Large intestine (tissue), 3 donors: ENCODE measurements around the gene SEC11A. TPM values are rescaled to one million over a fixed set of nuclear protein-coding genes. Genes with fewer than 3 reads are reported as not detected.

Experiments used
- DNase-seq, 2 donors: peaks; one replicate each; pipeline versions ENCODE4 v3.0.0 to v3.0.0-alpha.2; 2013
- H3K27ac ChIP-seq: one replicate; pipeline ENCODE4 v1.5.1; 2013; ENCODE audit warnings: low read length
- H3K27me3 ChIP-seq: 2 replicates; pipeline ENCODE4 v1.6.1; 2013; ENCODE audit warnings: low read length; ENCODE audit not compliant: control insufficient read depth, insufficient read depth
- H3K36me3 ChIP-seq: 2 replicates; pipeline ENCODE4 v1.6.1; 2013; ENCODE audit warnings: low read length; ENCODE audit not compliant: control insufficient read depth, insufficient read depth
- H3K4me1 ChIP-seq: one replicate; pipeline ENCODE4 v1.6.1; 2013; ENCODE audit warnings: low read length; ENCODE audit not compliant: control insufficient read depth, insufficient read depth
- H3K4me3 ChIP-seq: one replicate; pipeline ENCODE4 v1.5.1; 2013; ENCODE audit warnings: low read length
- H3K9me3 ChIP-seq: one replicate; pipeline ENCODE4 v1.6.1; 2013; ENCODE audit warnings: mild to moderate bottlenecking, low read depth, low read length, moderate library complexity; ENCODE audit not compliant: control insufficient read depth
- WGBS: methylation state at CpG from one replicate; pipeline ENCODE4 v1.1.5; 2013; ENCODE audit warnings: low lambda C conversion rate; ENCODE audit not compliant: insufficient coverage; 5-methylcytosine and 5-hydroxymethylcytosine counted together
- polyA plus RNA-seq: library from polyadenylated mRNA; unstranded; fragments of 120-200 nt; gene quantifications from one replicate; pipeline ENCODE4 v1.2.1, GENCODE V29; 2013

SEC11A gene
- polyA plus RNA-seq, 1 donor: 156 TPM

DNA sequence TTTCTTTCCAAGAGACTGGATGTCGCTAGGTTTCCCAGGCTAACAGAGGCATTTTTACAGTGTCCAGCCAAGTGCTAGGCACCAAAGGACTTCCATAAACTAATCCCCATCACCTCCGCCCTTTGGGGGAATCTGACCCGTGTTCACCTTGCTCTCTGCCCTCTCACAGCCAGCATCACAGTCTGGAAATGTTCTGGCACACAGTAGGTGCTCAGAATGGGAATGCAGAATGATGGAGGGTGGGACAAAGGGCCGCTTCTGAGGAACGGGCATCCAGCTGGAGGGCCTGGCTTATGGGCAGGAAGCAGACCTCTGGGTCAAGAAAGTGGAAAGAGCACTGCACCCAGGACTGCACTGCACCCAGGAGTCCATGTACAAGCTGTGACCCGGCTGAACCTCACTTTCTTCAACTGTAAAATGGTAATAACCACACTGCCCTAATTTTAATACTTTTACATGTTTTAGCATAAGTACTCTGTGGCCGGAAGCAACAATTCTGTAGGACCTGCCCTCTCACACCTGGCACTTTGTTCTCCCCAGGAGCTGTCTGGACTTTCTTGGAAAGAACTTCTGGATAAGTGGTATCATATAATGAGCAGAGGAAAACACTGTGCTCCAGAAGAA is 57.0 kb downstream of the SEC11A start:
- WGBS: no CpG with 5 or more reads among the region's 7 CpGs
- no peaks in the 10 kb centered on the region for H3K36me3 ChIP-seq
- peaks cover 7% of the 10 kb centered on the region for H3K4me1 ChIP-seq
- no peak for DNase-seq
- no peak overlapping the region for H3K27ac ChIP-seq
- H3K9me3 ChIP-seq: no peaks in the 10 kb centered on the region
- peak overlapping the region; percentile 54 for H3K4me3 ChIP-seq
- no peaks in the 10 kb centered on the region for H3K27me3 ChIP-seq

DNA sequence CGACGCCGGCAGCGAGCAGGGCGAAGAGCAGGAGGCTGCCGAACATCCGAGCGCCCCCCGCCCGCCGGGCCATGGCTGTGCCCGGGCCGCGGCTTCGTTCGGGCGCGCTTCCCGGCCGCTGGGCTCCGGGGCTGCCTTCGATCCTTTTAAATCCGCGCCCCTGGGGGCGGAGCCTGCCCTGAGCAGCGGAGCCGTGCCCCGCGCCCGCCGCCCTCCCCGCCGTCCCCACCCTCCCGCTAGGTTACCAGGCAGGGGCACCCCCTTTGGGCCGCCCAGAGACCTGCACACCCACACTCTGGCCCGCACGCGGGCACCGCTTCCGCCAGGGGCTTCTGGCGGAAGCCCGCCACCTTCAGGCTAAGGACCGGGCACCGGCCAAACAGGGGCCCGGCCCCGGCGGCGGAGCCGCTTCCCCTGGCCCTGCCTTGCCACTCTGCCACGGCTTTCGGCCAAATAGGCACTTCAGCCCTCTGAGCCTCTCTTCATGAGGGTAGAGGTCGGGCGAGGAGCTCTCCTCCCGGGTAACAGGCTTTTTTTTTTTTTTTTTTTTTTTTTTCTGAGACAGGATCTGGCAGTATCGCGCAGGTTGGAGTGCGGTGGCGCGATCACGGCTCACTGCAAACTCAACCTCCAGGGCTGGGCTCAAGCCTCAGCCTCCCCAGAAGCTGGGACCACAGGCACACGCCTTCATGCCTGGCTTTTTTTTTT is 57.7 kb downstream of the SEC11A start, which contains the start of gene NMB:
NMB (minus strand) TSS at position 120 of the 708 bp plus-strand sequence; CDS start at position 73, 47 bp downstream.
- peak within 1 kb of the TSS; percentile 54 for H3K4me3 ChIP-seq
- peaks cover 7% of the 10 kb centered on the region for H3K4me1 ChIP-seq
- H3K27ac ChIP-seq: peak within 1 kb of the TSS; percentile 45
- H3K27me3 ChIP-seq: no peaks in the 10 kb centered on the region
- DNase-seq: peak; percentile 79 to 88
- H3K36me3 ChIP-seq: no peaks in the 10 kb centered on the region
- WGBS: no CpG with 5 or more reads among the region's 61 CpGs
- no peaks in the 10 kb centered on the region for H3K9me3 ChIP-seq

DNA sequence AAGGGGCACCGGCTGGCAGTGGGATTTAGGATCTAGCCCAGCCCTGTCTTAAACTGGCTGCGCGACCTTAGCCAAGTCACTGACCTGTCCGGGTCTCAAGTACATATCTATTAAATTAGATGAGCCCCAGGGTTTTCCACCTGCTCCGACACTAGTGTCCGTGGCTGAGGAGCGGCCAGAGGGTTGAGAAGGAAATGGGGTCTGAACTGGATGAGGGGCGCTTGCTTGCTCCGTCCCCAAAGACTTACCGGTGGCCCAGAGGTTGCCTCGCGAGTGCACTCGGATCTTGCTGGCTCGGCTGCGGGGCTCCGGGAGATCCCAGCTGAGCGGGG is 58.2 kb downstream of the SEC11A start:
- WGBS: no CpG with 5 or more reads among the region's 17 CpGs
- H3K36me3 ChIP-seq: no peaks in the 10 kb centered on the region
- H3K27me3 ChIP-seq: no peaks in the 10 kb centered on the region
- H3K9me3 ChIP-seq: no peaks in the 10 kb centered on the region
- H3K4me1 ChIP-seq: peaks cover 7% of the 10 kb centered on the region
- DNase-seq: no peak
- H3K4me3 ChIP-seq: peak overlapping the region; percentile 41
- H3K27ac ChIP-seq: no peak overlapping the region

DNA sequence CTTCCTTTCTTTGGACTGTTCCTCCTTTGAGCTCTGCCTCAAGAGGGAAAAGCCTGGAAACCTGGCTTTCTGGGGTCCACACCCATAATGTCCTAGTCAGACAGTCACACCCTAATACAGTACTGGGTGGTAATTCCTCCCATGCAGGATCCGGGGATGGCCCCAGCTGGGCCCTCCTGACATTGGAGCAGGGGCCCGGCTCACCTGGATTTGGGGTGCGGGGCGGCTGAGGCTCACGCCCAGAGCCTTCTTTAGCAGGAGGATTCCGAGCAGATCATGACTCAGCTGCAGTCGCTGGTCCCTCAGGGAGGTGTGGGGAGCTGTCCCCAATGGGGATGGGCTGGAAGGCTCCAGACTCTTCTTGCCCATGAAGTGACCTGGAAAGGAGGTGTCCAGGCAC is 59.0 kb downstream of the SEC11A start:
- DNase-seq: no peak
- H3K9me3 ChIP-seq: no peaks in the 10 kb centered on the region
- no peaks in the 10 kb centered on the region for H3K27me3 ChIP-seq
- peaks cover 7% of the 10 kb centered on the region for H3K4me1 ChIP-seq
- no CpG with 5 or more reads among the region's 7 CpGs for WGBS
- H3K36me3 ChIP-seq: peaks cover 7% of the 10 kb centered on the region
- no peak overlapping the region for H3K27ac ChIP-seq
- H3K4me3 ChIP-seq: no peak overlapping the region

DNA sequence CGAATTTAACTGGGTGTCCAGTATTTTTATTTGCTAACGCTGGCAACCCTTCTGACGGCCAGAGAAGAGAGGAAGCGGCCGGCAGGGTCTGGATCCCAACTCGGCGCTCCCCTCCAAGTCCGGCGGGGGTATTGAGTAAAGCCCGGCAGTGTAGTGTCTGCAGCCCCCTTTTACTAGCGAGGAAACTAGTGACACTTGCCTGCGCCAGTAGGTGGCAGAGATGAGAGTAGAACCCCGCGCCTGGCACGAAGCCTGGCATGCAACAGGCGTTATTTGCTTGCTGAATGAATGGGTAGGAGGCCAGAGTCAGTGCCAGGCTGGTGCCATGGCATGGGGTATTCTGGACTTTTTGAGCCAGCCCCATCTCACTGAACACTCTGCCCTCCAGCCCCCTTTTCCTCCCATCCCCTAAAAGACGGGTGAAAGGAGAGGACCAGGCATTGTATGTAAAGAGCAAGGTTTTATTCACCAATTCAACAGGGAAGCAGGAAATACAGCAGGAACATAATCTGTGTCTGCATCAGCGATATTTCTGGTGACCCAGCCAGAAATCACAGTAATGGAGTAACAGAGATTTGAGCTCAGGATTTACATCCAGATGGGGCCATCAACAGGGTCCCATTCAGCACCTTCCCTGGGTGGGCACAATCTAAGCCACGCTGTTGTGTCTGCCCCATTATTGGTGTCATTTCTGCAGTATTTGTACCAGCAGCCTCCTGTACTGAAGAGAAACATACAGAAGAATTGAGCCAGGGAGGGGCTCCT is 61.1 kb downstream of the SEC11A start:
- H3K27me3 ChIP-seq: no peaks in the 10 kb centered on the region
- 10% methylated on average over 2 of the region's 19 CpGs for WGBS
- peak overlapping the region; percentile 87 for H3K4me3 ChIP-seq
- H3K27ac ChIP-seq: peak overlapping the region; percentile 74
- peaks cover 7% of the 10 kb centered on the region for H3K4me1 ChIP-seq
- H3K9me3 ChIP-seq: no peaks in the 10 kb centered on the region
- peaks cover 19% of the 10 kb centered on the region for H3K36me3 ChIP-seq
- peak; percentile 57 to 63 for DNase-seq

DNA sequence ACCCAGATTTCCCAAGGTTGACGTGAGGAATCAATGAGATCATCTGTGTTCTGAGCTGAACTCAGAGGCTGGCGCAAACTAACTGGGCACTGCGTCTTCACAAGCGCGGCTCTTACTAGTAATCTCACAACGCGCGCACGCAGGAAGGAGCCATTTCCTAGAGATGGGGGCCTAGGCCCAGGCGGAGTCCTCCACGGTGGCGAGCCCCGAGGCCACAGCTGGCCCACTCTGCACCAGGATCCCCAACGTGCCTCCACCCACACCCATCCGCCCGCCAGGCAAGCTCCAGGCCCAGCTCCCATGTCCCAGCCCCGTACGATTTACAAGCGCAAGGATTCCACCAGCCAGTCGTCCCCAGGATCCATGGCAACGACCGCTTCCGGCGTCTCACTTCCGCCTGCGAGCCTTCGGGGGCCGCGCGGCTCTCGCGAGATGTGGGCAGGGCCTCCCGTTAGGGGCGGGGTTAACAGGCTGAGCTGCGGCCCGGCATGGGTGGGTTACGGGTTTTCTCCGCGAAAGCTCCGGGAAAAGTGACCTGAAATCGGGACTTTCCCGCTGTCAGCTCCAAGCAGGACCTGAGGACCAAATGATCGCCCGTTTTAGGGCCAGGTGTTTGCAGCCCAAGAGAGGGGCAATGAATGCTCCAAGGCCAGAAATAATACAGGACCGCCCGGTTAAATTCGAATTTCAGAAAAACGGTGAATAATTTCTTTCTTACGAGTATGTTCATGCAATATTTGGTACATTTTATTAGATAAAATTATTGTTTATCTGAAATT is 61.8 kb downstream of the SEC11A start, which contains the start of gene WDR73:
WDR73 (minus strand) TSS at position 374 of the 779 bp plus-strand sequence; CDS start at position 365, 9 bp downstream.
- H3K36me3 ChIP-seq: peaks cover 26% of the 10 kb centered on the region
- peak within 1 kb of the TSS; percentile 74 for H3K27ac ChIP-seq
- 3% methylated on average over 5 of the region's 49 CpGs for WGBS
- H3K27me3 ChIP-seq: no peaks in the 10 kb centered on the region
- peak within 1 kb of the TSS; percentile 87 for H3K4me3 ChIP-seq
- H3K4me1 ChIP-seq: peaks cover 7% of the 10 kb centered on the region
- H3K9me3 ChIP-seq: no peaks in the 10 kb centered on the region
- peak; percentile 95 for DNase-seq

DNA sequence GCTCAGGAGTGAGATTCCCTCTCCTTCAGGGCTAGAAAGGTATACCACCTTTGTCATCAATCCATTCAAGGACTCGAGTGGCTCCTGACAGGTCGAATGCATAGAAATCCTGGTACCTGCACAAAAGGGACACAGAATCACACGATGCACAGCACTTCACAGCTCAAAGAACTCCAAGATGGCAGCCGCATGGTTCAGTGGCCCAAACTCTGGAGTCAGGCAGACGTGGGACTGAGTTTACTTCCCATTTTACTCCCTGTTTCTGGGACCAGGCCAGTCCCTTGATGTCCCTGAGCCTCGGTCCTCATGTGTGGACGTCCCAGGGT is 62.4 kb downstream of the SEC11A start:
- no CpG with 5 or more reads among the region's 7 CpGs for WGBS
- Histone ChIP-seq H3K4me3 (peak overlapping the region; percentile 87), H3K27me3 (no peaks in the 10 kb centered on the region), H3K36me3 (peaks cover 31% of the 10 kb centered on the region), H3K27ac (peak overlapping the region; percentile 74), H3K9me3 (no peaks in the 10 kb centered on the region), H3K4me1 (peaks cover 3% of the 10 kb centered on the region)
- no peak for DNase-seq

DNA sequence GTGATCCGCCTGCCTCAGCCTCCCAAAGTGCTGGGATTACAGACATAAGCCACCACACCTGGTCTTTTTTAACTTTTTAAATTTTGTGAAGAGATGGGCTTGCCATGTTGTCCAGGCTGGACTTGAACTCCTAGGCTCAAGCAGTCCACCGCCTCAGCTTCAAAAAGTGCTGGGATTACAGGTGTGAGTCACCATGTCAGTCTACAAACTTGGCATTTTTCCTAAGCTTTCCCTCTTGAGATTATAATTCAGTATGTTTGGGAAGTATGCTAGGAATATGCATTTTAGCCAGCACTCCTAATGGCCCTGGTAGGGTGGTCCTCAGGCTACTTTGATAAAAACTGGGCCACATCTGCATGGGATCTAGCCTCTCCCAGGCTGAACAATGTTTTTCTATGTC is 66.2 kb downstream of the SEC11A start:
- DNase-seq: no peak
- Histone ChIP-seq H3K4me1 (no peaks in the 10 kb centered on the region), H3K9me3 (no peaks in the 10 kb centered on the region), H3K27me3 (no peaks in the 10 kb centered on the region), H3K27ac (no peak overlapping the region), H3K4me3 (no peak overlapping the region), H3K36me3 (peaks cover 68% of the 10 kb centered on the region)
- WGBS: no CpG with 5 or more reads among the region's 2 CpGs

DNA sequence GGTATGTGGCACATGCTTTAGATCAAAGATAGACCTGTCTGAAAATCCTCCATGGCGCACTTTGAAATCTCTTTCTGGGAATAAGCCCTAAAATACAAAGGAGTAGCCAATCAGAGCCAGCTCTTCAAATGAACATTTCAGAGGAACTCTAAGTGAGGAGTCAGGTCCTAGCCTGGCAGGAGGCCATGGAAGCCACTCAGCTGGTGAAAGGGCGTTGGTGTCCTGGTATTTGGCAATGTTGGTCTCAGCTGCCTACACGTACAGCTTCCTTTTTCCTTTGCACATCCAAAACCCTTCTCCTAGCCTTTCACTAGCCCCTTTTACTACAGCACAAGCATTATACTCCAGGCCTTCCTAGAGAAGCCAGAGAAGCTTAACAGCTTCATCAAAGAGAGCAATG is 67.4 kb downstream of the SEC11A start:
- WGBS: no CpG with 5 or more reads among the region's 3 CpGs
- no peaks in the 10 kb centered on the region for H3K27me3 ChIP-seq
- DNase-seq: no peak
- H3K4me1 ChIP-seq: no peaks in the 10 kb centered on the region
- peaks cover 76% of the 10 kb centered on the region for H3K36me3 ChIP-seq
- no peak overlapping the region for H3K4me3 ChIP-seq
- no peak overlapping the region for H3K27ac ChIP-seq
- H3K9me3 ChIP-seq: no peaks in the 10 kb centered on the region

DNA sequence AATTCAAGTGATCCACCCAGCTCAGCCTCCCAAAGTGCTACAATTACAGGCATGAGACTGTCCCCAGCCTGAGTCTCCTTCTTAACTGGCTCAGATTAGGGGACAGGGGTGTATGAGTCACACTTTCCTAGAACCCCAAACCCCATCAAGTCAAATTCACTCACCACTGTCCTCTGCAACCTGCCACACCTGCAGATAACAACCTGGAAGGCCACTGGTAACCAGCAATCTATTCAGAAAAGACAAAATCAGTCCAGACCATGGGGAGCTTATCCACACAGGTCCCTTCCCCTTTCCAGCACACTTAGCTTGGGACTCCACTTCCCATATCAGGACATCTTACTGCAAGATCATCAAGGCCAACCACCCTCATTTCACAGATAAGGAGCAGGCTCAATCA is 68.2 kb downstream of the SEC11A start:
- peaks cover 84% of the 10 kb centered on the region for H3K36me3 ChIP-seq

More for the DNA sequence above, 68.2 kb downstream of the SEC11A start:
- Histone ChIP-seq H3K9me3 (no peaks in the 10 kb centered on the region), H3K4me3 (no peak overlapping the region), H3K4me1 (no peaks in the 10 kb centered on the region), H3K27me3 (no peaks in the 10 kb centered on the region), H3K27ac (no peak overlapping the region)
- DNase-seq: no peak
